Loucy (cell line): ENCODE results near the gene ZIC1.

Experiments used
- H2AFZ ChIP-seq: fragments of 200-600 bp; sonication (generic); 2 replicates; pipeline ENCODE4 v1.6.0; 2016; ENCODE audit warnings: antibody characterized with exemption, mild to moderate bottlenecking, low read length, moderate library complexity
- H3F3A ChIP-seq: fragments of 200-600 bp; 2 replicates; pipeline ENCODE4 v1.6.0; 2016; ENCODE audit warnings: antibody characterized with exemption, low read depth, mild to moderate bottlenecking
- H3K27me3 ChIP-seq: fragments of 200-600 bp; sonication (generic); 2 replicates; pipeline ENCODE4 v1.6.1; 2014; ENCODE audit warnings: low read length, mild to moderate bottlenecking; ENCODE audit not compliant: insufficient read depth, poor library complexity, severe bottlenecking
- H3K36me3 ChIP-seq: fragments of 200-600 bp; sonication (generic); 2 replicates; pipeline ENCODE4 v1.6.1; 2016; ENCODE audit warnings: low read length; ENCODE audit not compliant: insufficient read depth
- H3K4me1 ChIP-seq: fragments of 200-600 bp; sonication (generic); 2 replicates; pipeline ENCODE4 v1.5.1; 2014; ENCODE audit warnings: low read length, mild to moderate bottlenecking; ENCODE audit not compliant: insufficient read depth, poor library complexity, severe bottlenecking
- H3K4me2 ChIP-seq: fragments of 200-600 bp; sonication (generic); 2 replicates; pipeline ENCODE4 v1.6.0; 2014; ENCODE audit warnings: antibody characterized with exemption, low read length, low read depth, mild to moderate bottlenecking; ENCODE audit not compliant: poor library complexity, severe bottlenecking
- H3K4me3 ChIP-seq: fragments of 200-600 bp; sonication (generic); 2 replicates; pipeline ENCODE4 v1.5.1; 2014; ENCODE audit warnings: low read length, mild to moderate bottlenecking, mixed read lengths; ENCODE audit not compliant: poor library complexity, severe bottlenecking
- H3K79me2 ChIP-seq: fragments of 200-600 bp; sonication (generic); 2 replicates; pipeline ENCODE4 v1.6.1; 2014; ENCODE audit warnings: low read length; ENCODE audit not compliant: insufficient read depth
- H3K9ac ChIP-seq: fragments of 200-600 bp; sonication (generic); 2 replicates; pipeline ENCODE4 v1.6.0; 2014; ENCODE audit warnings: mild to moderate bottlenecking, low read depth, low read length, moderate library complexity; ENCODE audit not compliant: poor library complexity, severe bottlenecking
- H3K9me2 ChIP-seq: fragments of 200-600 bp; sonication (generic); replicated peaks from 2 replicates; pipeline ENCODE4 v1.6.1; 2016; ENCODE audit warnings: low read depth, low read length, mixed read lengths
- H3K9me3 ChIP-seq: fragments of 200-600 bp; sonication (generic); 2 replicates; pipeline ENCODE4 v1.6.1; 2014; ENCODE audit warnings: mild to moderate bottlenecking, antibody characterized with exemption, low read length, low read depth; ENCODE audit not compliant: insufficient read depth
- H4K20me1 ChIP-seq: fragments of 200-600 bp; sonication (generic); 2 replicates; pipeline ENCODE4 v1.6.0; 2014; ENCODE audit warnings: antibody characterized with exemption, low read length, mild to moderate bottlenecking; ENCODE audit not compliant: insufficient read depth, poor library complexity, severe bottlenecking
- EZH2phosphoT487 ChIP-seq: fragments of 200-600 bp; IDR thresholded peaks from 2 replicates; pipeline ENCODE4 v1.6.1; 2018; ENCODE audit warnings: antibody characterized with exemption, mild to moderate bottlenecking, moderate library complexity, borderline replicate concordance
- TF ChIP-seq, protein P1 (sequence below): fragments of 200-600 bp; sonication (generic); conservative IDR thresholded peaks from 2 replicates; pipeline ENCODE4 v1.5.1; 2014; ENCODE audit warnings: mild to moderate bottlenecking, antibody characterized with exemption, low read length

The ZIC1 gene

DNA sequence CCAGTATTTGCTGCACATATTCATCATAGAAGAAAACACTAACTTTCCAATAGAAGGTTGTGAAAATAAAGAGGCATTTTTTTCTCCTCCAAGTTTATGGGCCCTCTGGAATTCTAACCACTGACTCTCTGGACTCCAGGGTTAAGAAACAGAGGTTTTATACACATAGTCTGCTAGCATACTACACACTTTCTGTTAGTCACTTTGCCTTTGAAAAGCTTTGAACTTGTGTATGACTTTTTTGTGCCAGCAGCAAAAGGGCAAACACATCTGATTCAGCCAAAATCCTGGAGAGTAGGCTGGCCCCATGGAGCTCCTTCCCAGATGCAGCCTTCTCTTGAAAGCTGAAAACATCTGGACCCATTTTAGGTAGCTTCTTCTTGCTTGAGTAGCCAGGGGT, 9.1 kb upstream of the ZIC1 start:
- no peaks in the 10 kb centered on the region for H3K4me1 ChIP-seq
- TF ChIP-seq EZH2phosphoT487, result no peak
- TF ChIP-seq, protein P1, sequence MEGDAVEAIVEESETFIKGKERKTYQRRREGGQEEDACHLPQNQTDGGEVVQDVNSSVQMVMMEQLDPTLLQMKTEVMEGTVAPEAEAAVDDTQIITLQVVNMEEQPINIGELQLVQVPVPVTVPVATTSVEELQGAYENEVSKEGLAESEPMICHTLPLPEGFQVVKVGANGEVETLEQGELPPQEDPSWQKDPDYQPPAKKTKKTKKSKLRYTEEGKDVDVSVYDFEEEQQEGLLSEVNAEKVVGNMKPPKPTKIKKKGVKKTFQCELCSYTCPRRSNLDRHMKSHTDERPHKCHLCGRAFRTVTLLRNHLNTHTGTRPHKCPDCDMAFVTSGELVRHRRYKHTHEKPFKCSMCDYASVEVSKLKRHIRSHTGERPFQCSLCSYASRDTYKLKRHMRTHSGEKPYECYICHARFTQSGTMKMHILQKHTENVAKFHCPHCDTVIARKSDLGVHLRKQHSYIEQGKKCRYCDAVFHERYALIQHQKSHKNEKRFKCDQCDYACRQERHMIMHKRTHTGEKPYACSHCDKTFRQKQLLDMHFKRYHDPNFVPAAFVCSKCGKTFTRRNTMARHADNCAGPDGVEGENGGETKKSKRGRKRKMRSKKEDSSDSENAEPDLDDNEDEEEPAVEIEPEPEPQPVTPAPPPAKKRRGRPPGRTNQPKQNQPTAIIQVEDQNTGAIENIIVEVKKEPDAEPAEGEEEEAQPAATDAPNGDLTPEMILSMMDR, result no peak
- H3K36me3 ChIP-seq, result no peaks in the 10 kb centered on the region
- no peak overlapping the region for H2AFZ ChIP-seq
- H3K9me3 ChIP-seq, result no peaks in the 10 kb centered on the region
- no peaks in the 10 kb centered on the region for H3F3A ChIP-seq
- H3K4me2 ChIP-seq, result no peak overlapping the region
- H3K4me3 ChIP-seq, result no peak overlapping the region
- H4K20me1 ChIP-seq, result no peaks in the 10 kb centered on the region
- no peaks in the 10 kb centered on the region for H3K9me2 ChIP-seq
- no peak overlapping the region for H3K9ac ChIP-seq
- no peaks in the 10 kb centered on the region for H3K27me3 ChIP-seq
- H3K79me2 ChIP-seq, result no peaks in the 10 kb centered on the region

DNA sequence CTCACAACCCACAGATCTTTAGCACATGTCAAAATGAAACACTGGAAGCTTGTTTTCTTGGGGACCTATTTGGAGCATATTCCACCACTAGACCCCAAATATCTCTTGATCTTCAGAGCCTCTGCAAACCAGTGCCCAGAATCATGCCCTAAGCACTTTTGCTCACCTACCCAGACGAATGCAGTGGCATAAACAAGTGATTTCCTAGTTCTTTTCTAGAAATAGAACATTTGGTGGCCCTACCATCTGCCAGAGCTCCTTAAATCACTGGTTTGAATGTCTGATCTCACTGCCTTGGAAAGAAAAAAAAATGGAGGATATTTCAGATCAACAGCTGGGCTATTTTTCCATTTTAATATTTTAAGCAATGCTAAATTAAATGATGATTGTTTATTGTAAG, 8.2 kb upstream of the ZIC1 start:
- Histone ChIP-seq H3K4me1 (no peaks in the 10 kb centered on the region), H3K4me2 (no peak overlapping the region), H3K4me3 (no peak overlapping the region), H3F3A (no peaks in the 10 kb centered on the region), H3K9ac (no peak overlapping the region), H3K9me3 (no peaks in the 10 kb centered on the region), H3K9me2 (no peaks in the 10 kb centered on the region), H3K27me3 (no peaks in the 10 kb centered on the region), H2AFZ (no peak overlapping the region), H3K79me2 (no peaks in the 10 kb centered on the region), H3K36me3 (no peaks in the 10 kb centered on the region), H4K20me1 (no peaks in the 10 kb centered on the region)
- no peak for TF ChIP-seq EZH2phosphoT487
- TF ChIP-seq, protein P1, result no peak

DNA sequence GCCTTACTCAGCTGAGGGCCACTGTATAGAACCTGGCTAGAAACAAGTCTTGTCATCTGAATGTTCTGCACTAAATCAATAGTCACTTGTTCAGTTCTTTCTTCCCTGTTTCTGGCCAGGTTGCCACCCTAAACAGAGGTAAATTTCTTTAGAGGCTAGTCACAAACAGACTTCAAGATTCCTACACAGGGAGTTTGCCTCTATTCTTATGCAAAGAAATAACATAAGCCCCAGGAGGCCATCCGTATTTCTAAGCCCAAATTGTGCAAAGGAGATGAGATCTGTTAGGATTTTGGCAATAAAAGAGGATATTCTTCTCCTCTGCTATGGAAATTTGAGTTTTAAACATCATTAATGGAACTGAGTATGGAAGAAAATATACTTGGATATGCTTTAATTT, 7.7 kb upstream of the ZIC1 start:
- no peak overlapping the region for H2AFZ ChIP-seq
- no peaks in the 10 kb centered on the region for H3K36me3 ChIP-seq
- H3F3A ChIP-seq, result no peaks in the 10 kb centered on the region
- peaks cover 3% of the 10 kb centered on the region for H3K4me1 ChIP-seq
- H3K9me2 ChIP-seq, result no peaks in the 10 kb centered on the region
- H4K20me1 ChIP-seq, result no peaks in the 10 kb centered on the region
- H3K4me2 ChIP-seq, result no peak overlapping the region
- H3K9me3 ChIP-seq, result no peaks in the 10 kb centered on the region
- H3K4me3 ChIP-seq, result no peak overlapping the region
- no peak for TF ChIP-seq EZH2phosphoT487
- TF ChIP-seq, protein P1, result no peak
- H3K27me3 ChIP-seq, result no peaks in the 10 kb centered on the region
- H3K79me2 ChIP-seq, result no peaks in the 10 kb centered on the region
- H3K9ac ChIP-seq, result no peak overlapping the region
